HEK293 (cell line): ENCODE results near the gene DENND1A.

ENCODE experiments used
- CTCF ChIP-seq: fragments of 450-650 bp; formaldehyde crosslinking; IDR thresholded peaks from 2 replicates; pipeline ENCODE4 v1.5.1; 2016; ENCODE audit warnings: missing biosample characterization, missing genetic modification characterization
- PRDM4 ChIP-seq: fragments of 450-650 bp; formaldehyde crosslinking; IDR thresholded peaks from 2 replicates; pipeline ENCODE4 v1.5.1; 2017; ENCODE audit warnings: missing biosample characterization, missing genetic modification characterization
- ZNF24 ChIP-seq: fragments of 450-650 bp; formaldehyde crosslinking; IDR thresholded peaks from 2 replicates; pipeline ENCODE4 v1.5.1; 2016; ENCODE audit warnings: missing biosample characterization, missing genetic modification characterization
- ZNF670 ChIP-seq: fragments of 450-650 bp; formaldehyde crosslinking; IDR thresholded peaks from 2 replicates; pipeline ENCODE4 v1.5.1; 2016; ENCODE audit warnings: missing biosample characterization, missing genetic modification characterization, low read depth

- no peak for TF ChIP-seq ZNF670 (tag by site-specific recombination)
- no peak for TF ChIP-seq ZNF24 (tag by site-specific recombination)
- no peak for TF ChIP-seq PRDM4 (tag by site-specific recombination)
- TF ChIP-seq CTCF (tag by site-specific recombination): no peak
Measured at GRCh38 chr9:123643518-123643917, 286.4 kb downstream of the DENND1A start.
